ENCODE measurements around the gene DPP9.

DPP9 gene

GRCh38 chr19:4723595-4724514, at the start of gene DPP9:
Gene DPP9, minus strand, starts transcription at chr19:4723842. Its CDS starts 3,936 bp downstream, at chr19:4719906.
- peak within 1 kb of the TSS; percentile 78 for H3K27ac ChIP-seq
- TF ChIP-seq ZFX (IDR thresholded peaks at IDR 0.05; ENCODE audit: borderline replicate concordance) (no peak), CTCF (IDR thresholded peaks at IDR 0.05) (no peak)

GRCh38 chr19:4773047-4773640, 49.5 kb upstream of the DPP9 start:
- no peak overlapping the region for H3K27ac ChIP-seq
- TF ChIP-seq ZFX (IDR thresholded peaks at IDR 0.05; ENCODE audit: borderline replicate concordance) (no peak), CTCF (IDR thresholded peaks at IDR 0.05) (no peak)

- no peak for TF ChIP-seq ZFX (IDR thresholded peaks at IDR 0.05; ENCODE audit: borderline replicate concordance)
- no peak for TF ChIP-seq CTCF (IDR thresholded peaks at IDR 0.05)
Observed at GRCh38 chr19:4772566-4772965, 48.9 kb upstream of the DPP9 start.

GRCh38 chr19:4768934-4769777, 45.5 kb upstream of the DPP9 start:
- TF ChIP-seq CTCF (IDR thresholded peaks at IDR 0.05) (no peak), ZFX (IDR thresholded peaks at IDR 0.05; ENCODE audit: borderline replicate concordance) (no peak)
- no peak overlapping the region for H3K27ac ChIP-seq

More at GRCh38 chr19:4772566-4772965, 48.9 kb upstream of the DPP9 start:
- no peak overlapping the region for H3K27ac ChIP-seq

- H3K27ac ChIP-seq: no peak overlapping the region
- TF ChIP-seq CTCF (IDR thresholded peaks at IDR 0.05) (no peak), ZFX (IDR thresholded peaks at IDR 0.05; ENCODE audit: borderline replicate concordance) (no peak)
Observed at GRCh38 chr19:4764393-4764660, 40.7 kb upstream of the DPP9 start.

- H3K27ac ChIP-seq: no peak overlapping the region
Observed at GRCh38 chr19:4763021-4763420, 39.4 kb upstream of the DPP9 start.

More at GRCh38 chr19:4763021-4763420, 39.4 kb upstream of the DPP9 start:
- no peak for TF ChIP-seq ZFX (IDR thresholded peaks at IDR 0.05; ENCODE audit: borderline replicate concordance)
- no peak for TF ChIP-seq CTCF (IDR thresholded peaks at IDR 0.05)
